Stimulated activated CD8-positive, alpha-beta memory T cell treated with anti-CD3 and anti-CD28 coated beads, Interleukin-15, amount 100 ng/mL, for 24 hours (primary cell): ENCODE measurements around the gene FCHO2.

ENCODE experiments used
- DNase-seq: peaks from one replicate; pipeline ENCODE4 v3.0.0-alpha.2; 2020; ENCODE audit warnings: low read depth

FCHO2 gene

DNA sequence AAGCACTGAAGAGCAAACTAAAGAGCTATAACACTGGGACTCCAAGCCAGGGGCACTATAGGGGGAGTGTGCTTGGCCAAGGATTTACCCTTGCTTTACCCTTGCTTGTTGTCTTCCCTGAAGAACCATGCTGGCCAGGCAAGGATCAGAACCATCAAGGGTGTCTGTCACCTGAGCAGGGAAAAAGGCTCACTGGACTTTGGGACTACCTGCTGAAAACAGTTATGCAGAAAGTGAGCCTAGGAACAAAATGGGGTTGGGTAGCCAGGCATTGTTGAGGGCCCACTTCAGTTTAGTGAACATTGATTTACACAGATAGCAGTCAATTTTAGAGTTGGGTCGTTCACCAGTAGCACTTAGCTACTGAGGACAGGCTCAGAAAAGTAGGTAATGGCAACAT, 156.5 kb downstream of the FCHO2 start:
- DNase-seq: no peak

DNA sequence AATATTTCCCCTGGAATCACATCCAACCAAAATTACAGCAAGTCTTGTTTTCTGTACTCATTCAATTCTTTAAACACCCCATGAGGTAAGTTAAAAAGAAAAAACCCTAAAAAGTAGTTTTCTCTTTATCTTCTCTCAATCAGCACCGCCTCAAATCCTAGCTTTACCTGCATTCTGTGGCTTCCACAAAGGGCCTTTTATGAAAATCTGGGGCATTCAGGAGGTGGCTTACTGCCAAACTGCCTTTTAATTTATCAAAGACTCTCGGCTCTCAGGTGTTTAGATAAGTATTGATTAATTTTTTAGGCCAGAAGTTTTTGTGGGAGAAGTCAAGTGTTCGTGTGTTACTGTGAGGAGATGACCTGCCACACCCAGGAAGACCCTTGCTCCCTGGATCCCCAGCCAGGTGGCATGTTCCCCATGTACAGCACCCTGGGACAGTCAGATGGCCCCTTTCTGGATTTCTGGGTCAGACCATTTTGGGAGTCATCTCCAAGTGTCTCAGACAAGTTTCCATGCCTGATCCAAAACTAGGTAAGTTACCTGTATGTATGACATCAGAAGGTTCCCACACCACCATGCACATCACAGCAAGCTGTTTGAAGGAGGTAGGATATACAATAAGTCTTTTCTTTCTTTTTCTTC, 158.3 kb downstream of the FCHO2 start:
- DNase-seq: no peak

DNA sequence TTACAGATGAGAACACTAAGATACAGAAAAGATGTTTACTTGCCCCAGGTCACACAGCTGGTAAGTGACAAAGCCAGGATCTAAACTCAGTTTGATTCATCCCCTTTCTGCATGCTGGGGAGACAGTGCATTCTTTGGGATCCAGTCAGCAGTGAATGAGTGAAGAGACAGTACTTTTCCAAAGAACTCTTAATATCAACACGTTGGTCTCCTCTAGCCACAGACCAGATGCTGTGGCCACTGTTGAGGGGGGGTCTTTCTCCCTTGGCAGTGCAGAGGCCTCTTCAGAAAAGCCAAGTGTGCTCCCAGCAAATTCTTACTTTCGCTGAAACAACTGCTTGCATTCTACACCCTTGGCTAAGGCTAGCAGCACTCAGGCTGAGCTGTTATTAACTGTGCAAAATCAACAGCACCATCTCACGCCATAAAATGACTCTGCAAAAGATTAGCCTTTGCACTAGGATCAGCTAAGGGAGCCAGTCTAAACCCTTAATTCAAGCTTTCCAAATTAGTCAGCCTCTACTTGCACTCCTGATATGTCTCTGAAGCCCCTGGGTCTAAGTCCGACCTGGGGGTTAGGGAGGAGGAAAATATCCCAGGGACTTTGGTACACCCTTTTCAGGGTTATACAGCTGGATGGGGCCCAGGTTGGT, 159.7 kb downstream of the FCHO2 start:
- DNase-seq: no peak

DNA sequence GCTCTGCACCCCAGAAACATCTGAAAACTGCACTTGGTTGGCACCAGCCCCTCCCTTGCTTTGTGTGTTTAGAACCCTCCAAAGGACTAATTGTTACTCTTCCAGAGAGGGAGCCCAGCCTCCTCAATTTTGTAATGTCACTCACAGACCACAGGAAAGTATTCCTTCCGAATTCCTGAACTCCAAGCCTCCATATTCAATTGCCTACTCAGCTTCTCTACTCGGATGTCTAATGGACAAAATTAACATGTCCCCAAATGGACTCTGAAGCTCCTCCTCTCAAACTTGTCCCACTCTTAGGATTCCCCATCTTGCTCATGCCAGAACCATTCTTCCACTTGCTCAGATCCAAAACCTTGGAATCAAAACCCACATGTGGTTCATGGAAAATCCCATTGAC, 160.7 kb downstream of the FCHO2 start:
- DNase-seq: no peak

DNA sequence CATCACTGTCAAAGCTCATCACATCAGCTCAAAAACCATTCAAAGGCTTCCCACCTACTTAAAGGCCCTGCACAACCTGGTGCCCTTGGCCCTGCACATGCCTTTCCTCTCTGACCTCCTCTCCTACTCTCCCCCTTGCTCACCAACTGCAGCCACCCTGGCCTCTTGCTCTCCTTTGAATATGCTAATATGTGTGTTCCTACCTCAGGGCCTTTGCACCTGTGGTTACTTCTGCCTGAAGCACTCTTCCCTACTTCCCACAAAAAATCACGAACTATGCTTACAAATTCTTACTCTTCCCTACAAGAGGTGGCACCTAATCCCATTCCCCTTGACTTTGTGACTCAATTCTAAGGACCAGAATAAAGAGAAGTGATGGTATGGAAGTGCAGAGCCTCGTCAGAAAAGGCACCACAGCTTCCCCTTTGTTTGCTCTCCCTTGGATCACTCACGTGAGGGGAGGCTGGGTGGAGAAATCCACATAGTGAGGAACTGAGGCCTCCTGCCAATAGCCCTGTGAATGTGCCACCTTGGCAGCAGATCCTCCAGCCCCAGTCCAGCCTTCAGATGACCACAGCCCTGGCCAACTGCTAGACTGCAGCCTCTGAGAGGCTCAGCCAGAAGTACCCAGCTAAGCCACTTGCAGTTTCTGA, 161.4 kb downstream of the FCHO2 start:
- no peak for DNase-seq

DNA sequence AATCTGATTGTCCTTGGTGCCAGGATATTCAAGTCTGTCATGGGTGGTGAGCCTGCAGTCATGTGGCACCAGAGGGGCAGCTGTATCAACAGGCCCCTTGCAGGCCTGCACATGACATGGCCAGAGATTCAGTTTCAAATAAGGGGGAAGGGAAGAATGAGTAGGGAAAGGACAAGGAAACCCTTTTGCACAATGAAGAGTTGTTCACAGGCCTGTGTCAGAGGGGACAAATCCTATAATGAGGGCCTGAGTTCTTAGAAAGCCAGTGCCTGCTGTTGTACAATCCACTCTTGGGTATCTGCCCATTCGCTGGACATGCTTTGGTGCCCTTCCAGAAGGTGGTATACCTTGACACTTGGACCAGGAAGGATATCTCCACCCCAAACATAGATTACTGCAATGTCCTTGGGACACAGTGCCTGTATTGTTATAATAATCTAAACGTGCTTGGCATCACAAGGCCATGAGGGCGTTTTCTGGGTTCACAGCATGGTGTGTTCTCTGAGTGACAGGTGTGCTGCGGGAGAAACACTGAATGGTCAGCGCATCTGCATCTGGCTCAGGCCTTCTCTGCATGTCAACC, 162.6 kb downstream of the FCHO2 start:
- no peak for DNase-seq

DNA sequence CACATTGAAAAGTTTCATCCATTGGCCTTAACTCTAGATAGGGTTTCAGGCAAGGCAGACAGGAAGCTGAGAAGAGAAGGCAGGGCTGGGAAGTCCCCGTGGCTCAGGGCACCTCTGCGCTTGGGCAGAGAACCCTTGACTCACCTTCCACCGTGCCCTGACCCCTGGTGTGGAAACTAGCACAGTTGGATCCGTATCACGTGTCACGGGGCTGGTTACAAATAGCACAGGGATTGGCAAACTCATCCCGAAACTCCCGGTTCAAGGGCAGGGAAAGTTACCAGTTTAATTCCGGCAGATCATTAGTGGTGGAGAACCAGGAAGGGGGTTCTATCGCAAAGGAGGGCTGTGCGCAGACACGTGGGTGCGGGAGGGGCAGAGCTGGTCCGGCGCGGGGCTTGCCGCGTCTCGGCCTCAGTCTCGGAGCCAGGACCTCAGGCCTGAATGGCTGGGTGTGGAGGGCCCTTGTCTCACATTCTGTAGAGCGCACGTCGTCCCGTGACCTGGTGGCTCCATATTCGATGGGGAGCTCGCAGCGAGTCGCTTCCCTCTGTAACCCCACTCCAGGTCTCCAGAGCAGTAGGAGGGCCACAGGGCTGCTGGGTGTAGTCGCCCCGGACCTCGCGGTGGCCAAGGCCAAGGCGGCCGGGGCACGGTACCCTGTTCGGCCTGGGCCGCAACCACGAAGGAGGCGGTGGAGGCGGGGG, 163.8 kb downstream of the FCHO2 start:
- no peak for DNase-seq

DNA sequence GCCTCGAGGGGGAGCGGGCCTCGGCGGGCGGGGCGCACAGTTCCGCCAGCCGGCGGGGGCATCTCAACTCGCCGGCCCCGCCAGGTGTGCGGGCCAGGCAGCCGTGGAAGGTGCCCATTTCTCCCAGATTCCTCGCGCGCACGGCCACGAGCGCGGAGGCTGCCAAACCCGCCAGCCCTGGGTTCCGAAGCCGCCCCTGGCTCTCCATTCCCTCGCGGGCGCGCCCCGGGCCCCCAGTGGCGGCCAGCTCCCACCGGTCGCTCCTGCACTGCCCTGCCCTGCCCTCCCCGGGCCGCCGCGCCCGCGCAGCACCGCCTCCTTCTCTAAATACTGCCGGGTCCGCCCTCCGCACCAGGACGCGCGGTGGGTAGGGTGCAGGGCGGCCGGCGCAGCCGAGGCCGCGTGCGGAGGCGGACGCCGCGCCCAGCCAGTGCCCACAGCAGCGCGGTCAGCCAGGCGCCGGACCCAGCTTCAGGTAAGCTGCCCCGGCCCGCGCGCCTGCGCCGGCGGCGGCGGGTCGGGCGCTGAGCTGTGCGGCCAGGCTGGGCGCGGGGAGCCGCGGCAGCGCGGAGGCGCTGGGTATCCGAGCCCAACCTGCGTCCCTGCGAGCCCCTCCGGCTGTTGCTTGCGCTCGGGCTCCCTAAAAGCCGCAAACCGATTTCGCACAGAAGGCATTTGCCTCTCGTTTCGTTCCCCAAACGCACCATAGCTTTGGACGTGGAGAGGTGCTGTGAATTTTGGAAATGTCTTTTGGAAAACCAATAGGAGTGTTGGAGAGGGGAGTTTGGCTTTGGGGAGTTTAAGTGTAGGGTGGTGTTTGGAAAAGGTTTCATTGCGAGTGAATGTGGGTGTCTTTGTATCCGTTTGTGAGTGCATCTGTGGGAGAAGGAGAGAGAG, 164.6 kb downstream of the FCHO2 start, which contains the start of gene TMEM171:
TMEM171 (plus strand) TSS at position 354 of the 897 bp plus-strand sequence. CDS start 2,799 bp downstream, outside the sequence.
- DNase-seq: no peak

DNA sequence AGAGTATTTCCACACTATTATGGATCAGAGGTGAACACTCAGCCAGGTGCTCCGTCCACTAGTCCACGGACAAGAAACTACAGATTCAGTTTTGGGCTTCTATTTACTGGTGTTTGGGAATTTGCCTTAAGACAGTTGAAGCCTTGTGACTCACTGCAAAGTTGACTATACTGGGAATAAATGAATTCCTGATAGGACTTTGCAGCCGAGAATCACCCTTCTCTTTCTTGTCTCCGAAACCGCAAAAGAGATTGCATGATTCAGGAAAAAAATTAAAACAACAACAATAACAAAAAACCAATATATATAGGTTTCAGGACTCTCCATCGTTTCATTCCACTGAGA, 165.2 kb downstream of the FCHO2 start:
- no peak for DNase-seq

DNA sequence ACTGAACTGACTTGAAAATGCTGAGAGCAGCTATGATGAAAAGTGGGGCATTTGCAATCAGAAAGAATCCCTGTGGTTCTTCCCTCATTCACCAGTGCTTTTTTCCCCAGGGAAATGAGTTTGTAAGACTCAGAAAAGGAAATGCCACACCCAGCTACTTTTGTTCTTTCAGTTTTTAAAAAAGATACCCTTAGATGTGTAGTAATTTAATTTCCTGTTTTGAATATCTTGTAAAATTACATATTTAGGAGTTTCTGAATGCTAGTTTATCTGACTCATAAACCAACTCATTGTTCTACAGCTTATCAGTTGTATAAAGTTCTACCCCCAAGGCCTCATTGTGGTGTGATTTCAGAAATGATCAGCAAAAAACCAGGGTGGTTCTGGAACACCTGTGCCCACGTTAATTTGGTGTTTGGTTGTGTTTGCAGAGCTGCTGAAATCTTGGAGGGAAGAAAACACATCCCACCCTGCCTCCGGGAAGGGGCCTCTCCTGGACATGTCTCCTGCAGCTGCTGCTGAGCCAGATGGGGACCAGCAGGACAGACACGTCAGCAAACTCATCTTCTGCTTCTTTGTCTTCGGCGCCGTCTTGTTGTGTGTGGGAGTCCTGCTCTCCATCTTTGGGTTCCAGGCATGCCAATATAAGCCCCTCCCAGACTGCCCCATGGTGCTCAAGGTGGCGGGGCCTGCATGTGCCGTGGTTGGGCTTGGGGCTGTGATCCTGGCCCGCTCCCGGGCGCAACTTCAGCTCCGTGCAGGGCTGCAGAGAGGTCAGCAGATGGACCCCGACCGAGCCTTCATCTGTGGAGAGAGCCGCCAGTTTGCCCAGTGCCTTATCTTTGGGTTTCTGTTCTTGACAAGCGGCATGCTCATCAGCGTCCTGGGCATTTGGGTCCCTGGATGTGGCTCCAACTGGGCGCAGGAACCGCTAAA, 167.3 kb downstream of the FCHO2 start:
- DNase-seq: no peak

DNA sequence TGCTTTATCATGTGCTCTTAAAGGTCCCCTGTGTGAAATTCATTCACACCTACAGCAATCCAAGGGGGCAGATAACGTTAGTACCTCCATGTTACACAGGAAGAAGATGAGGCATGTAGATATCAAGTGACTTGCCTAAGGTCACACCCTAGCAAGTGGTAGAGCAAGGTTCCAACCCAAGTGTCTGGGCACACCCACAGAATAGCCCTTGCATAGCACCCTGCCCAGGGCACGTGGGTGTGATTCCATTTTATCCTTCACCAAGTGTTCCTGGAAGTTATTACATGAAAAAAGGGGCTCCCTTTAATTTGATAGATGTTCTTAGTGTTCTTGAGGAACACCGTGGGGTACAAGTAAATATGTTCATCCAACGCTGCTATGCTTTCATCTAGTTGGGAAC, 169.4 kb downstream of the FCHO2 start:
- no peak for DNase-seq

DNA sequence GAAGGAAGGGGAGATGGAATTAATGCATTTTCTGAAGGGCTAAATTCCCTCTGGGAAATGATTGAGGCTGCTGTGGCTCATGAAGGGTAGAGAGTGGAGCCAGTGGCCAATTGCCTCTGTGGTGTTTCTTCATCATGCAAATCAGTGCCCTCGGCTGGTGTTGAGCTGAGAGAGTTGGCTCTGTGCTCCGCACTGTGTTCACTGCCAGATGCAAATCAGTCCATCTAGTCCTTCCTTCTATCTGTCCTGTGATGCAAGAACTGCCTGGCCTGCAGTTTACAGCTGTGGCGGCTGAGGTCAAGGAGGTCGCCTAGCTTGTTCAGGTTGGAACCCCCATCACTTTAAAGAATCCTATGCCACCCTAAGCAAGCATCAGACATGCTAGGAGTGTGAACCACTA, 170.5 kb downstream of the FCHO2 start:
- DNase-seq: no peak

DNA sequence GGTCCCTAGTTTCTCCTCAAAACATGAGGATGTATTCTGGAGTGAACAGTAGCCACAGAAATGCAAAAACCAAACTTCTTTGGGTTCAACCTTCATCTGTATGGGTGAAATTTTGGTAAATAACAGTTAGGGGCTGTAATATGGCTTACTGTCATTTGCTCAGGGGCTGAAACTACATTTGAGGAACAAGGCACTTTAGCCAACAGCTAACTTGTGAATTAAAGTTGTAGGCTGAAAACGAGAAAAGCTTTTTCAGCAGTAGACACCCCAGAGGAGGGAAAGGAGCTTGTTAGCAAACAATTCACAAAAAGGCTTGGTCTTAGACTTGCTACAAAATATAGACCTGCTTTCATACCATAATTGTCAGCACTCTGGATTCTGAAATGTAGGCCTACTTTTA, 171.1 kb downstream of the FCHO2 start:
- no peak for DNase-seq

DNA sequence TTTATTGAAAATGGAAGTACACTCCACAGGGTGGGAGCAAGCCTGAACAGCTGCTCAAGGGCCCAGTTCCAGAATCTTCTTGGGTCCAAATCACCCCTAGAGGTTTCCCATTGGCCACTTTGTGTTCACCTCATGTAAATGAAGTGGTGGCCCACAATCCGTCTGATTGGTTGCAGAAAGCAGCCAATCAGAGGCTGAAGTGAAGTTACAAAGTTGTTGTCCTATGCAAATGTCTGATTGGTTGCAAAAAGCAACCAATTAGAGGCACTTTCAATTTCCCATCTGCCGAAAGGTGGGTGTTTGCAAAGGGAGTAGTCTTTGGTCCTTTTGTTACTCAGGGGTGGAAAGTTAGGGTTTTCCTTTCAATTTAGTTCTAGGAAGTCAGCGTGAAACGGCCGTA, 173.3 kb downstream of the FCHO2 start:
- DNase-seq: no peak

DNA sequence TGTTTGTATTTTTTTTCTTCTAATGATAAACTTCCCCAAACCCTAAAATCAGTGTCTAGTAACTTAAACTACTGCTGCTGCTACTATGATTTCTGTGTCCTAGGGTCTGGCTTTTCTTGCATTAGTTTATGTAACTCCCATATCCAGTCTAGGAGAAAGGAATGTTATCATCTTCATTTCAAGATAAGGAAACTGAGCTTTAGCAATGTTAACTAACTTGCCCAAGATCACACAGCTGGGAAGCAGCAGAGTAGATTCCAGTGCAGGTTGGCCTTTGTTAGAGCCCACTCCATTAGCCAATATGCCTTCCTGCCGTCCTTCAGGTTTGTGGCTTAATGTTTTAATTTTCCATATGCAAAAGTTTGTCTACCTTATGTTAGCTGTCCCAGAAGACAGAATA, 175.0 kb downstream of the FCHO2 start:
- DNase-seq: no peak

DNA sequence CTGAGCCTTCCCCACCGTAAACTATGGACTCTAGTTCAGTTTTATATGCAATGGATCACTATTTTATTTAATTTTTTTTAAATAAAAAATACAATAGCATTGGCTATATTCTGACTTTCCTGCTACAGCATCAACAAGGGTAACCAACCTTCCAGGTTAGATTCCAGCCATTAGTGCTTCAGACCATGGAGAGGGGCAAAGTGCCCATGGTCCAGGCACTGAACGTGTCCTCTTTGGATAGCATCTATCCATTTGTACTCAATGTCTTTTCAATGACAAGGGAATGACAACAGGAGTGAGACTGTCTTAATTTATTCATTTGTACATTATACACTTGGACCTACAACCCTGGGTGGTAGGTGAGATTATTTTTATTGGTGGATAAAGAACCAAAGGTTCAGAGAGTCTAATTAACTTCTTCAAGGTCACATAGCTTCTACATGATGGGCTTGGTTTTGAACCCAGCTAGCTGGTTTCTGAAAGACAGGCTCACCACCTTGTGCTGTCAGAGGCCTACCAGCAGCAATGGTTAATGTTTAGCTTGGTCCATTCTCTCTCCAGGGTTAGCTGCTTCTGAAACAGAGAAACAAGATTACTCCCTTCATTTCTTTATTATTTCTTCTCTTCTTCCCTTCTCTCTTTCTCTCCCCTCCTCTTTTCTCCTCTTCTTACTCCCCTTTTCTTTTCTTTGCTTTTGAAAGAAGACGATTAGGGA, 176.0 kb downstream of the FCHO2 start:
- no peak for DNase-seq

DNA sequence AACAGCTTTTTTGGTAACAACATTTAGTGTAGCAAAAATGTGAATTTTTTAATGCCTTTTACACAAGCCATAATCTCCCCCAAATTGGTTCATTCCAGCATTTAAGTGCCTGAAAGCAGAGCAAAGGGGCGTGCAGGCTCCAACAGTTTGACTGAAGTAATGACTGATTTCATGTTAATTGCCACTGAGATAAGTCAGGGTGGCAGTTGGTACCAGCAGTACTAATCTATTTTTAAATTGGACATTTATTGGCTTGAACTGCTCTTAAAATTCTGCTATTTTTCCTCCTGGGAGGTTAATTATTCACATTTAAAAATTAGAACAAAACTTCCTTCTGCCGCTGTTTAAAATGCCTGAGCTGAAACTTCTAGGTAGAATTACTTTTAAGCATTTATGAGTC, 176.9 kb downstream of the FCHO2 start:
- no peak for DNase-seq

DNA sequence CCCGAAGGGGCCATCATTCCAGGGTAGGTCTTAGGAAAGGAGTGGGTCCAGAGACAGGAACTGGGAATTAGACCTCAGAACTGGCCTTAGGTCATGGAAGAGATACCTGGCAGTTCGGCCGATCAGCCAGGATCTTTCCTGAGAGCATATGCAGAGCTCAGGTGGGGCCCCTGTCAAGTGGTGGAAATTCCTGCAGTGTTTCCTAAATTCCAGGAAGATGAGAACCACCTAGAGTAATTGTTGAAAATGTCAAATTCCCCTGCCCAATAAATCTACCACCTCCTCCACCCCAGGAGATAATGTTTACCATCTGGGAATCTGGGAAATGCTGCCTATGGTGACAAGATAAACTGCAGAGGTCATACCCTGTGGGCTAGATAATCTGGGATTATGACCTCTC, 179.2 kb downstream of the FCHO2 start:
- DNase-seq: no peak

DNA sequence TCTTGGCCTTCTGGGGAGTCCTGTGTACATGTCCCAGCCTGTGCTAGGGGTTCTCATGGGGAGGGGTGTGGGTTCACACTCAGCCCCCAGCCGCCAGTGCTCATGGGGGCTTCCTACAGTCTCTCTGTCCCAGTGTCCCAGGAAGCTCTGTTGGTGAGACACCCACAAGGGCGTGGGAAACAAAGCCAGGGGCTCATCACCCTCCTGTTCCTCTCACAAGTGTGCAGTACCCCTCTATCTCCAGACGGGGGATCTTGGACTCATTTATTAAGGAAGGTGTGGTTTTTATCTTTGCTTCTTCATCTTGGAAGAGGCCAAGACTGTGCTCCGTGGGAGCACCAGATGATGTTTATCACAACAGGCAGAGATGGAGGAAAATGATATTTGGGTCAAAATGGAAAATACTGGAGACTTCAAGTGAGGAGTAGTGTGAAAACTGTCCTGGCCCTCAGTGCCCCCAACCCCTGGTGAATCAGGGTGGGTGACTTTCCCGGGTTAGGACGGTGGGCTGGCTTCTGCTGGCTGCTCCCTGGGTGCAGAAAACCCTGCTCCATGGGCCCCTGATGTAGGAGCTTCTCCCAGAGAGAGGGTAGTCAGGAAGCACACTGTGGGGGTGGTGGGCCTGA, 179.7 kb downstream of the FCHO2 start:
- no peak for DNase-seq
